Measurements from ENCODE around the gene TSPAN3. TPM values are rescaled to one million over a fixed set of nuclear protein-coding genes. Genes with fewer than 3 reads are reported as not detected.

The TSPAN3 gene
- total and polyA plus RNA-seq, 11 donors: 58.1 to 247 (median 133) TPM

GRCh38 chr15:76998663-76999285, 72.1 kb downstream of the TSPAN3 start:
- TF ChIP-seq POLR2A (IDR thresholded peaks at IDR 0.05): no peak
- TF ChIP-seq, protein P1, sequence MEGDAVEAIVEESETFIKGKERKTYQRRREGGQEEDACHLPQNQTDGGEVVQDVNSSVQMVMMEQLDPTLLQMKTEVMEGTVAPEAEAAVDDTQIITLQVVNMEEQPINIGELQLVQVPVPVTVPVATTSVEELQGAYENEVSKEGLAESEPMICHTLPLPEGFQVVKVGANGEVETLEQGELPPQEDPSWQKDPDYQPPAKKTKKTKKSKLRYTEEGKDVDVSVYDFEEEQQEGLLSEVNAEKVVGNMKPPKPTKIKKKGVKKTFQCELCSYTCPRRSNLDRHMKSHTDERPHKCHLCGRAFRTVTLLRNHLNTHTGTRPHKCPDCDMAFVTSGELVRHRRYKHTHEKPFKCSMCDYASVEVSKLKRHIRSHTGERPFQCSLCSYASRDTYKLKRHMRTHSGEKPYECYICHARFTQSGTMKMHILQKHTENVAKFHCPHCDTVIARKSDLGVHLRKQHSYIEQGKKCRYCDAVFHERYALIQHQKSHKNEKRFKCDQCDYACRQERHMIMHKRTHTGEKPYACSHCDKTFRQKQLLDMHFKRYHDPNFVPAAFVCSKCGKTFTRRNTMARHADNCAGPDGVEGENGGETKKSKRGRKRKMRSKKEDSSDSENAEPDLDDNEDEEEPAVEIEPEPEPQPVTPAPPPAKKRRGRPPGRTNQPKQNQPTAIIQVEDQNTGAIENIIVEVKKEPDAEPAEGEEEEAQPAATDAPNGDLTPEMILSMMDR (IDR thresholded peaks at IDR 0.05): no peak
- Histone ChIP-seq H3K36me3 (no peaks in the 10 kb centered on the region), H3K9me3 (no peaks in the 10 kb centered on the region), H3K27ac (peak overlapping the region in 1 of 12 donors; percentile 85), H3K4me3 (peak overlapping the region in 1 of 12 donors; percentile 15), H3K4me1 (peaks cover 0 to 91% (median 15%) of the 10 kb centered on the region in 12 donors), H3K27me3 (no peaks in the 10 kb centered on the region)
- WGBS, 4 donors: 79 to 87% (median 84%) methylated on average over 8 of the region's 8 CpGs
- ATAC-seq: no peak
- intact Hi-C loops (cut with DNase I): no loop called here
- peak in 1 of 5 donors; percentile 9 for DNase-seq

DNA sequence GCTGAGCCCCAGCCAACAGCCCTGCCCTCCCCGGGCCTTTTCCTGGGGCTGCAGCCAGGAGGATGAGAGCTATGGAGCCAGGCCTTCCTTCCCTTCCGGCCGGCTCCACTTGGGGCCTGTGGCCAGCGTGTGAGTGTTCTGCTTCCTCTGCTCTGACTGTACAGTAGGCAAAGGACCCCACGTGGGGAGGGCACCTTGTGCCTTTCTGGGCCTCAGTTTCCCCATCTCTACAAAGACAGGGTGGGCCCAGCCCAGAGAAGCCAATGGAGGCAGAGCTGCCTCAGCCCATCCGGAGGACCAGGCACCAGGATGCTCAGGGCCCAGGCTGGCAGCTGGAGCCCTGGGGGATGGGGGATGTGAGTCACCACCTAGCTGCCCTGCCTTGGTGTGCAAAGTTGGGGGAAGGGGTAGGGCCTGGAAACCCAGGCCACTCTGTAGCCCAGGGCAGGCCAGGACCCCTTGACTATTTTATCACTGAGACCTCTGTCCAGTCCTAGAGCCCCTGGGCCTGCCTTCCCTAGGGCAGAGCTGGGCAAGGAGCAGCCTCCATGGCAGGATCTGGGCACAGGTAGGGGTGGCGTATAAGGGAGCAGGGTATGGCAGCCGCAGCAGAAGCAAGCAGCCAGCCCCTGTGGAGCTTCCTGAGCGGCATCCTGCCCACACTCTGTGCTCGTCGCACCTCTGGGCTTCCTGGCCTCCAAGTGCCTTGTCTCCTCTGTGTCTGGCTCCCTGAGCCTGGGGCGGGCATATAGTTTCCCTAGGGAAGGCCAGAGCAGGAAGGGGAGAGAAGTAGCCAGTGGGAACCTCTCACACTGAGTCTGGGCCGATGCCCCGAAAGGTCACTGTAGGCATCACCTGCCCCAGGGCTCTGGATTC, 74.1 kb downstream of the TSPAN3 start:
- Histone ChIP-seq H3K36me3 (no peaks in the 10 kb centered on the region), H3K27me3 (no peaks in the 10 kb centered on the region), H3K27ac (peak overlapping the region in 5 of 12 donors; percentile 25 to 85 (median 42)), H3K9me3 (no peaks in the 10 kb centered on the region), H3K4me1 (peaks cover 0 to 92% (median 15%) of the 10 kb centered on the region in 12 donors), H3K4me3 (peak overlapping the region in 9 of 12 donors; percentile 23 to 64 (median 37))
- TF ChIP-seq POLR2A (IDR thresholded peaks at IDR 0.05): no peak
- DNase-seq (peak in 4 of 5 donors; percentile 49 to 77 (median 56)), ATAC-seq (peak in 3 of 4 donors; percentile 50 to 77 (median 58))
- WGBS, 4 donors: 53 to 70% (median 64%) methylated on average over 12 to 14 of the region's 14 CpGs
- intact Hi-C loops (cut with DNase I): no loop called here

DNA sequence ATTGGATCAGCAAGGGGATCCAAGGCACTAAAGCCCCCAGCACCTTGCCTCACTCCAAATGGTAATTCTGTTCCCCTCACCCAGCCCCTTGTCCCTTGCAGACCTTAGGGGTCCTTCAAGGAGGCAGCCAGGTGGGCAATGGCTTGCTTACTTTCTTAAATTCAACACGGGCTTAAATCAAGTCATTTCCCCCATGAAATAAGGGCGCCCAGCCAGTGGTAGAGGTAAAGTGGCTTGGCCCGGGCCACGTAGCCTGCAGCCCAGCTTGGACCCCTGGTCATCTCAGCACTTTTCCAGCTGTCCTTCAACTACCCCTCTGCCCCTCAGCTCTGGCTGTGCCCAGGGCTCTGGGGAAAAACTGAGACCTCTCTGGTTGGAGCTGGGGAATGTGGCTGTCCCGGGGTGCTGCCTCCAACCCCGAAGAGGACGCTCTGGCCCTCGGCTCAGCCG, 74.8 kb downstream of the TSPAN3 start:
- H3K4me1 ChIP-seq: peaks cover 0 to 89% (median 15%) of the 10 kb centered on the region in 12 donors
- TF ChIP-seq, protein P1 (IDR thresholded peaks at IDR 0.05): no peak
- TF ChIP-seq POLR2A (IDR thresholded peaks at IDR 0.05): no peak
- H3K4me3 ChIP-seq: peak overlapping the region in 9 of 12 donors; percentile 23 to 64 (median 37)
- intact Hi-C loops (cut with DNase I): no loop called here
- 40 to 73% (median 50%) methylated on average over 7 to 9 of the region's 9 CpGs for WGBS, 4 donors
- no peak for ATAC-seq
- DNase-seq: no peak
- H3K27me3 ChIP-seq: no peaks in the 10 kb centered on the region
- no peaks in the 10 kb centered on the region for H3K36me3 ChIP-seq
- H3K9me3 ChIP-seq: no peaks in the 10 kb centered on the region
- peak overlapping the region in 6 of 12 donors; percentile 25 to 85 (median 36) for H3K27ac ChIP-seq

DNA sequence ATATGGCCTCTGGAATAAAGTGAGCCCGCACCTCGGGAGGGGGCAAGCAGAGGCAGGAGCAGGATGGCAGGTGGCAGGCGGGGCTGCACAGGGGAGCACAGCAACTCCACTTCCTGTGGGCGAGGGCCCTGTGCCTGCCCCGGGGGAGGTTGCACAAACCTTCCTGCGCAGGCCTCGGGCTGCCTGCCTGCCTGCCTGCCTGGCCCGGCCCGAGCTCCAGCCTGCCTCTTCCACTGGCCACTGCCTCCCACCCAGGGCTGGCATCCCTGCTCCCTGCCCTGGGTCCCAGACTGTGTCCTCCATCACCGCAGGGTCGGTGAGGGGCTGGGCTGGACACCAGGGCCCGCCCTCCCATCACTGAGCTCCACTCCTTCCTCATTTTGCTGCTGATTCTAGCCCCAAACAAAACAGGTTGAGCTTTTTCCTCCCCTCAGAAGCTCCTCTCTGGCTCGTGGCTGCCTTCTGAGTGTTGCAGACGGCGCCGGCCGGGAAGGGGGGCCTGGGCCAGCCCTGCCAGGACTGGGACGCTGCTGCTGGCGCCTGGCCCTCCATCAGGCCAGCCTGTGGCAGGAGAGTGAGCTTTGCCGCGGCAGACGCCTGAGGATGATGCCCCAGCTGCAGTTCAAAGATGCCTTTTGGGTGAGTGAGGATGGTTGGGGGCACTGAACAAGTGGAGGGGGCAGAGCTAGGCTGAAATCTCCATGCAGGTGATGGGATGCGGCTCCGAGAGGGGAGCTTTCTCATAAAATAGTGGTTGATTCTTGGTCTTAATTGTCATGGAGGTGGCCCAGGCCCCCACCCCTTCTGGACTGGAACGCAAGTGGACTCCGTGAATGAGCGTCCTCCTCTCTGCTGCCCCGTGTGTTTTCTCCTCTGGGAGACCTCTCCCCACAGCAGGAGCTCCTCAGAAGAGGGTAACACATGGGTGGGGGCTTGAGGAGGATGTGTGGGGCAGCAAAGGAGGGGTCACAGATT, 75.7 kb downstream of the TSPAN3 start, which contains the start of gene PSTPIP1:
Gene PSTPIP1, plus strand, starts transcription at position 156 of the 975 bp plus-strand sequence. Its CDS starts 448 bp downstream, at position 604.
- 54 to 71% (median 67%) methylated on average over 23 to 28 of the region's 28 CpGs for WGBS, 4 donors
- Histone ChIP-seq H3K27ac (peak within 1 kb of the TSS in 10 of 12 donors; percentile 6 to 85 (median 28)), H3K36me3 (no peaks in the 10 kb centered on the region), H3K4me1 (peaks cover 0 to 85% (median 15%) of the 10 kb centered on the region in 12 donors), H3K9me3 (no peaks in the 10 kb centered on the region), H3K27me3 (no peaks in the 10 kb centered on the region), H3K4me3 (peak within 1 kb of the TSS in 9 of 12 donors; percentile 23 to 64 (median 37))
- peak; percentile 63 to 76 (median 64) for ATAC-seq
- DNase-seq: peak in 4 of 5 donors; percentile 9 to 62 (median 52)
- TF ChIP-seq, protein P1 (IDR thresholded peaks at IDR 0.05): no peak
- TF ChIP-seq POLR2A (IDR thresholded peaks at IDR 0.05): no peak
- intact Hi-C loops (cut with DNase I): no loop called here
